A204.1 (cell line): ENCODE results near the gene HNRNPA1.
"Not testable (repeated sequence)": the region's sequence is repeated elsewhere in the genome, so short reads cannot be mapped to it uniquely, and the experiment has no call there.

ENCODE experiments used
- FAIRE-seq: peaks from 2 replicates; lab custom pipeline; 2012; peaks lifted over from hg19 to GRCh38; lab: Jason Lieb, UNC

Gene HNRNPA1

GRCh38 chr12:54299515-54300224 is 19.1 kb downstream of the HNRNPA1 start:
- FAIRE-seq = no peak

- FAIRE-seq = no peak
Measured at GRCh38 chr12:54300225-54300731, 19.8 kb downstream of the HNRNPA1 start.

DNA sequence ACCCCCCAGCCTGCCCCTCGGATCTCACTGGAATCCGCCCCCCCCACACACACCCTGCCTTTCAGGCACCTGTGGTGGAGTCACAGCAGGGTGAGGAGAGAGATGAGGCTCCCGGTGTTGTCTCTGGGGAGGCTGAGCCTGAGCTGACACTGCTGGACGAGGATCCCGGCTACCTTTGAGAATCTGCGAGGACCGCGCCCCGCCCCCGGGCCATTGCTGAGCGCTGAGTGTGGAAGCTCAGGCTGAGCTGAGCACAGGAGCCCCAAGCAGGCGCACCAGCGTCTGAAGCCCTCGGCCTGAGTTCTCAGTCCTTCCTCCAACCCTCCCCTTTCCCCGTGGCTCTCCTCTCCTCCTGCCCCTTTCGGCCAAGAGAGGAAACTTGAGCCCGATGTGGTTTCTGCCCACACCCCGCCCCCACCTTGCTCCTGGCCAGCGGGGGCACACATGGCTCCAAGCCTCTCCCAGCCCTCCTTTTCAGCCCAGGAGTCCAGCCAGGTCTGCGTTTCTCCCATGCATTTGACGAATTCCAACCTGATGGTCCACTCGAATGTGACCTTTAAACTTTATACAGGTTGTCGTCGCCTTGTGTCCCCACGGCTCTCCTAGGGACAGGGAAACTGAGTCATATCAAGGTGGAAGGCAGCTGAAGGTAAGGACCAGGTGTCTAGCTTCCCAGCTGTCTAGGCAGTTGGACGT is 20.4 kb downstream of the HNRNPA1 start, which contains the start of gene NFE2:
Gene NFE2, minus strand, starts transcription at position 284 of the 696 bp plus-strand sequence. CDS start 5,767 bp downstream, outside the sequence.
- no peak for FAIRE-seq

- no peak for FAIRE-seq
Measured at GRCh38 chr12:54301428-54302048, 21.0 kb downstream of the HNRNPA1 start.

- FAIRE-seq = no peak
Measured at GRCh38 chr12:54303640-54304039, 23.1 kb downstream of the HNRNPA1 start.

GRCh38 chr12:54304187-54304810 is 23.8 kb downstream of the HNRNPA1 start:
- no peak for FAIRE-seq

DNA sequence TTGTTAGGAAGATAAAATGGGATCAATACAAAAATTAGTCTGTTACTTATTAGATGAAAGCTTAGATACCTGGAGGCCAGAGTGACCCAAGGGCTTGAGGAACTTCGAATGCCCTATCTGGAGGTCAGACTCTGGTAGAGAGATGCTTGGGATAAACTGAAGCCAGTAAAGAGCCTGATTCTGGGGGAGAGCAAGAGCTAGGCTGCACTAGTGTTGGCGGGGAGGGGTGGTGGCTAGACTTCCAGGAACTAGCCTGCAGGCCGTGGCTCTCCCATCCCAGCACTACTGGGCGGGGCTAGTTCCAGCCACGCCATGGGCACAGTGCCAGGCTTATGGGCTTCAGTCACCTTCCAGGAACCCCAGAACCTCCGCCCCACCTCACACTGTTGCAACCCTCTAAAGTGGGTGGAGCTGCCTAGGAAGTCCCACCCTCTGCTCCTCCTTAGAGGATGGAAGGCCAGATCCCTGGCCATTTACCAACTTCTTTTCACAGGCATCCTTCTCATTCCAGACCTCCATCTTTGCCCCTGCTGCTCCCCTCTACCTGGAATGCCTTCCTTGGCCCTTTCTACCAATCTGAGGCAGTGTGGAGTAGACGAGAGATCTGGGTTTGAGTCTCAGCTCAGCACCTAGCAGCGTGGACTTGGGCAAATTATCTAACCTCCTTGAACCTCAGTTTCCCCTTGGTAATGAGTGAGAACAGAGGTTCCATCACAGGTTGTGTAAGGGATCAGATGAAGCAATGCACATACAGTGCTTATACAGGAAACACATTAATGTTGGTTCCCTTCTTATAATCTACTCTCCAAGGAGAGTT is 26.6 kb downstream of the HNRNPA1 start:
- no peak for FAIRE-seq

- no peak for FAIRE-seq
Measured at GRCh38 chr12:54311051-54311450, 30.5 kb downstream of the HNRNPA1 start.

DNA sequence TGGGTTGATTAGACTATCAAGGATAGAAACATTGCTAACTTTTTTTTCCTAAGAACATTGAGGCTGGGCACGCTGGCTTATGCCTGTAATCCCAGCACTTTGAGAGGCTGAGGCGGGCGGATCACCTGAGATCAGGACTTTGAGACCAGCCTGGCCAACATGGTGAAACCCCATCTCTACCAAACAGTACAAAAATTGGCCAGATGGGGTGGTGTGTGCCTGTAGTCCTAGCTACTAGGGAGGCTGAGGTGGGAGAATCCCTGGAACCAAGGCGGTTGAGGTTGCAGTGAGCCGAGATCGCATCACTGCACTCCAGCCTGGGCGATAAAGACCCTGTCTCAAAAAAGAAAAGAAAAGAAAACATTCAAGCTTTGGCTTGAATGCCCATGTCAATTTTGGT is 31.8 kb downstream of the HNRNPA1 start:
- FAIRE-seq = not testable (repeated sequence)

DNA sequence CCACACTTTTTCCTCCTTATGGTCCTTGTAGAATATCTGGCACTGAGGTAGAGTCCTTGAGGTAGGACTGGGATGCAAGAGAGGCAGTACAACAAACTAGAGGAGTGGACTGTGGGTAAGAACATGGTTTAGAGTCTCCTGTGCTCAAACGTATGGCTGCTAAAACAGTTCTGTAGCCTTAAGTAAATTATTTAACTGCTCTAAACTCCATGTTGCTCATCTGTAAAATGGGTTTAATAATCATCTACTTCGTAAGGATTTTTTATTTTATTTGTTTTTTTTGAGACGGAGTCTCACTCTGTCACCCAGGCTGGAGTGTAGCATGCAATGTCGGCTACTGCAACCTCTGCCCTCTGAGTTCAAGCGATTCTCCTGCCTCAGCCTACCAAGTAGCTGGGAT is 40.8 kb downstream of the HNRNPA1 start:
- FAIRE-seq = no peak

GRCh38 chr12:54324617-54325441 is 44.3 kb downstream of the HNRNPA1 start, which contains the start of gene COPZ1:
TSS of gene COPZ1 (plus strand) at chr12:54325131. CDS start at chr12:54325164, 33 bp downstream.
- peak; percentile 98 for FAIRE-seq

DNA sequence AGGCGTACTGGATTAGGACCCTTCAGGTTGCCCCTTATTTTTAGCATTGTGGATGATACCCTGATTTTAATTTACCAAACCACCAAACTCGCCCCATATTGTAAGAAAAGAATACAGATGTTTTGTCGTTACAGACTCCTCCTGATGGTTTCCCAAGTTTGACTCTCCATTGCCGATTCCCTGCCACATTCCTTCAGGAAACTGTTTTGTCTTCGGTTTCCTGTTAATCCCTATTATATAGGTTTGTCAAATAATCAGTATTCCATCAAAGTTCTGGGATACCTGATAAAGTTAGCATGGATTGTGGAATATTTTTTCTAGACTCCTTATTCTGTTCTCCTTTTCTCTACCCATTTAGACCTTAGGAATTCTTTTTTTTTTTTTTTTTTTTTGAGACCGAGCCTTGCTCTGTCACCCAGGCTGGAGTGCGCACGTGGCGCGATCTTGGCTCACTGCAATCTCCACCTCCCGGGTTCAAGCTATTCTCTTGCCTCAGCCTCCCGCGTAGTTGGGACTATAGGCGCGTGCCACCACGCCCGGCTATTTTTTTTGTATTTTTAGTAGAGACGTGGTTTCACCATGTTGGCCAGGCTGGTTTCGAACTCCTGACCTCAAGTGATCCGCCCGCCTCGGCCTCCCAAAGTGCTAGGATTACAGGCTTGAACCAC is 45.0 kb downstream of the HNRNPA1 start:
- FAIRE-seq = not testable (repeated sequence)

- FAIRE-seq = no peak
Measured at GRCh38 chr12:54328595-54329337, 48.2 kb downstream of the HNRNPA1 start.

DNA sequence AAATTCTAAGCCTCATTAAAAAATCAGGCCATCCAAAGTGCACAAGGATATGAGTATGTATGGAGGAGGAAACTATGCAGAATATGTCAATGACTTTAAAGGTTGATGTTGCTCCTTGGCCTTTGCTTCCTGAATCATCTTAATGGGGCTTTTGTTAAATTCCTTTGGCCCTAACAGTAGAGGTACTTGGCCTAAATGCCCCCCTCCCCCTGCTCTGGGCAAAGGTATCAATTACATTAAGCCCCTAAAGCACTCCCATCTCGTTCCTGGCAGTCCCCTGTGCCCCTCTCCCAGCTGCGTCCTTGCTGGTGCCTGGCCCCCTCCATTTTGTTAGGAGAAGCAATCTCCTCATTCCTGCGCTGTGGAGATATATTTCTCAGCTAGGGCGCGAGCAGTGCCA is 49.2 kb downstream of the HNRNPA1 start:
- no peak for FAIRE-seq

DNA sequence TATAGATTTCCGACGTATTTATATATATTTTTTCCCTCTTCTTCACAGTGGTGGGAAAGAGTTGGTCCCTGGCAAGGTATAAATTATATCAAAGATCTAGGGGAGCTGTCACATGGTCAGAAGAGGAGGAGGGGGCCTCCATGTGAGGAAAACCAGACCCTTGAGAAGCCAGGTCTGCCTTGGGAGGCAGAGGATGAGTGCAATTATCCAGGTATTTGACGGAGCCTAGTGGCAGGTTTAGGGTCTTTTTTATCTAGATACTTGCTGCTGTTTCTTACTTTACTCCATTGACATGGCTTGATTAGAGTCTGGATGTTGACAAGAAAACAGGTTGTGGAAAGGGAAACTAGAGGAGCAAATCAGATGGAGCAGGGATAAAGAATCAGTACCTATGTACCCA is 49.9 kb downstream of the HNRNPA1 start:
- FAIRE-seq = no peak

- no peak for FAIRE-seq
Measured at GRCh38 chr12:54331461-54331860, 50.9 kb downstream of the HNRNPA1 start.

DNA sequence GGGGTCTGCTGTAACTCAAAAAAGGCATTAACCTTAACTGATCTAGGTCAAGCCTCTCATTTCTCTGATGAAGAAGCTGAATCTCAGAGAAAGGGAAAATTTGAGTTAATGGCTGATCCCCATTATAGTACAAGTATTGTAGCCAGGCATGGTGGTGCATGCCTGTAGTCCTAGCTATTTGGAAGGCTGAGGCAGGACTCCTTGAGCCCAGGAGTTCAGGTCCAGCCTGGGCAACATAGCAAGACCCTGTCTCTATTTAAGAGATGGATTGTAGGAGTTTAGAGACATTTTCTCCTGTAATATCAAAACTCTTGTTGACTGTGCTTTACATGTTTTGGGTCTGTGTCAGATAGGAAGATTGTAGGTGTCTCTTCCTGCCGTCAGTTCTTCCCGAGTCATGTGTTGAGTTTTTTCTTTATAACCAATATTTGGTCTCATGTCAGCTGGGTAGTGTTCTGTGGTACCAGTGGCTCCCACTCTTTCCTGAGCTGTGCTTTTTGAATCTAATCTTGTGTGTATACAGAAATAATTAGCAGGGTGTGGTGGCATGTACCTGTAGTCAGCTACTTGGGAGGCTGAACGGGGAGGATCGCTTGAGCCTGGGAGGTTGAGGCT is 53.0 kb downstream of the HNRNPA1 start:
- no peak for FAIRE-seq
